HG02571 (cell line): Measurements from ENCODE around the gene TLL2.

Source experiments
- ATAC-seq: cut with Tn5 transposase; IDR thresholded peaks from one replicate; pipeline ENCODE4 v1.9.1; 2021; ENCODE audit warnings: mild to moderate bottlenecking, moderate library complexity; ENCODE audit not compliant: unreplicated experiment

Gene TLL2

GRCh38 chr10:96468845-96469244, 44.9 kb downstream of the TLL2 start:
- ATAC-seq = no peak

- no peak for ATAC-seq
These were observed 48.1 kb downstream of the TLL2 start for GRCh38 chr10:96465599-96465998.

GRCh38 chr10:96463562-96463961, 50.2 kb downstream of the TLL2 start:
- no peak for ATAC-seq

- ATAC-seq = no peak
These were observed 51.0 kb downstream of the TLL2 start for GRCh38 chr10:96462606-96463151.

- ATAC-seq = no peak
These were observed 53.4 kb downstream of the TLL2 start for GRCh38 chr10:96460316-96460715.

- ATAC-seq = no peak
These were observed 56.4 kb downstream of the TLL2 start for GRCh38 chr10:96457341-96457740.

GRCh38 chr10:96456296-96456840, 57.4 kb downstream of the TLL2 start:
- no peak for ATAC-seq

GRCh38 chr10:96453856-96454583, 59.7 kb downstream of the TLL2 start:
- no peak for ATAC-seq

GRCh38 chr10:96452494-96453153, 61.1 kb downstream of the TLL2 start:
- no peak for ATAC-seq

- no peak for ATAC-seq
These were observed 63.1 kb downstream of the TLL2 start for GRCh38 chr10:96450529-96451207.

GRCh38 chr10:96448558-96448957, 65.2 kb downstream of the TLL2 start:
- no peak for ATAC-seq

GRCh38 chr10:96448021-96448457, 65.7 kb downstream of the TLL2 start:
- peak; percentile 62 for ATAC-seq

- no peak for ATAC-seq
These were observed 66.6 kb downstream of the TLL2 start for GRCh38 chr10:96446966-96447596.

- no peak for ATAC-seq
These were observed 71.6 kb downstream of the TLL2 start for GRCh38 chr10:96441987-96442643.

- no peak for ATAC-seq
These were observed 72.3 kb downstream of the TLL2 start for GRCh38 chr10:96441322-96441885.

GRCh38 chr10:96440361-96441292, 73.1 kb downstream of the TLL2 start:
- no peak for ATAC-seq

- ATAC-seq = no peak
These were observed 74.0 kb downstream of the TLL2 start for GRCh38 chr10:96439725-96440124.

GRCh38 chr10:96436035-96436434, 77.7 kb downstream of the TLL2 start:
- ATAC-seq = no peak
